Measurements from ENCODE around the gene ATP5ME. TPM values are rescaled to one million over a fixed set of nuclear protein-coding genes. Genes with fewer than 3 reads are reported as not detected.

The ATP5ME gene
- total RNA-seq, 2 experiments from 2014 or later, result 109 to 126 TPM

DNA sequence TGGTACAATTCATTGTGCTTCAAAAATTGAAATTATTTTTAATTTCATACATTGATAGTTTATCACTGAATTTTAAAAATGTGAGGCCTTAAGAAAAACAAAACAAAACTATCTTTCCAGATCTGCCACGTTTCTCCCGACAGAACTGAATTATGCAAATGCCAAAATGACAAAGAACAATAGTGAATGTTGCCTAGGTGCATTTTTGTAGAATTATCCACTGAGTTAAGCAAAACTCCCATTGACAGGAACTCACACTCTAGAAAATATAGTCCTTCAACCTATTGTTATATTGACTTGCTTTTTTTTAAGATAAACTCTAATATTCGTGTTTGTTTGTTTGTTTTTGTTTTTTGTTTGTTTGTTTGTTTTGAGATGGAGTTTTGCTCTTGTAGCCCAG is 38.0 kb upstream of the ATP5ME start:
- Mint-ChIP-seq H3K27ac (no peak overlapping the region), H3K9me3 (no peaks in the 10 kb centered on the region), H3K27me3 (no peaks in the 10 kb centered on the region), H3K36me3 (ENCODE audit: low read depth) (no peaks in the 10 kb centered on the region), H3K4me1 (ENCODE audit: low read depth) (peaks cover 32% of the 10 kb centered on the region), H3K4me3 (no peak overlapping the region)
- H3K36me3 ChIP-seq (ENCODE audit: insufficient read depth, low read length), result peaks cover 17% of the 10 kb centered on the region
- no peak for DNase-seq
- POLR2A ChIA-PET, result no interaction called here
- no peak for ATAC-seq (ENCODE audit: poor library complexity)
- TF ChIP-seq, protein P1, sequence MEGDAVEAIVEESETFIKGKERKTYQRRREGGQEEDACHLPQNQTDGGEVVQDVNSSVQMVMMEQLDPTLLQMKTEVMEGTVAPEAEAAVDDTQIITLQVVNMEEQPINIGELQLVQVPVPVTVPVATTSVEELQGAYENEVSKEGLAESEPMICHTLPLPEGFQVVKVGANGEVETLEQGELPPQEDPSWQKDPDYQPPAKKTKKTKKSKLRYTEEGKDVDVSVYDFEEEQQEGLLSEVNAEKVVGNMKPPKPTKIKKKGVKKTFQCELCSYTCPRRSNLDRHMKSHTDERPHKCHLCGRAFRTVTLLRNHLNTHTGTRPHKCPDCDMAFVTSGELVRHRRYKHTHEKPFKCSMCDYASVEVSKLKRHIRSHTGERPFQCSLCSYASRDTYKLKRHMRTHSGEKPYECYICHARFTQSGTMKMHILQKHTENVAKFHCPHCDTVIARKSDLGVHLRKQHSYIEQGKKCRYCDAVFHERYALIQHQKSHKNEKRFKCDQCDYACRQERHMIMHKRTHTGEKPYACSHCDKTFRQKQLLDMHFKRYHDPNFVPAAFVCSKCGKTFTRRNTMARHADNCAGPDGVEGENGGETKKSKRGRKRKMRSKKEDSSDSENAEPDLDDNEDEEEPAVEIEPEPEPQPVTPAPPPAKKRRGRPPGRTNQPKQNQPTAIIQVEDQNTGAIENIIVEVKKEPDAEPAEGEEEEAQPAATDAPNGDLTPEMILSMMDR (IDR thresholded peaks at IDR 0.05), result no peak
- CTCF ChIA-PET, result no interaction called here
- H3K27ac ChIP-seq (ENCODE audit: low read depth in 1 of 2, low read length in 2 of 2), result no peak overlapping the region
- H3K27me3 ChIP-seq (ENCODE audit: control insufficient read depth in 1 of 2, insufficient read depth in 2 of 2, low read length in 2 of 2), result no peaks in the 10 kb centered on the region
- intact Hi-C loops (cut with DNase I, micrococcal nuclease), result no loop called here
- no peaks in the 10 kb centered on the region for H3K9me3 ChIP-seq (ENCODE audit: control insufficient read depth in 1 of 2, insufficient read depth in 1 of 2, low read length in 2 of 2)
- H3K4me1 ChIP-seq (ENCODE audit: insufficient read depth, low read length), result peaks cover 25% of the 10 kb centered on the region
- no peak overlapping the region for H3K4me3 ChIP-seq (ENCODE audit: low read length)

DNA sequence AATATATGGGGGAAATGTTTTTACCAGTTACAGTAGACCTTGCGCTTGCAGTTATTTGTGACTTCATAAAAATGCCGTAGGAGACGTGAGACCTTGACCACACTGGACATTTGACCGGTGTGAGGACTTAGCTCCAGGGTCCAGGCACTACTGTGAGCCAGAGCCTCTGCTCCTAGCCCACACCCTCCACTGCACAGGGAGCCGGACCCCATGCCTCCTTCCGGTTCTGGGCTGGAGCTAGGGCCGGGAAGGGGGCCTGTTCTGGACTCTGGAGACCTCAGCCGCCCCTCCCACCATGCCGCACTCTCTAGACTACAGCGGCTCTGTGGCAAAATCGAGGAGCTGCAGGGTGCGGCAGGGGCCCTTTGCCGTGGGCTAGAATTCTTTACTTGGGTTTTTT is 36.8 kb upstream of the ATP5ME start:
- CTCF ChIA-PET, result no interaction called here
- Mint-ChIP-seq H3K9me3 (no peaks in the 10 kb centered on the region), H3K27ac (no peak overlapping the region), H3K36me3 (ENCODE audit: low read depth) (no peaks in the 10 kb centered on the region), H3K4me1 (ENCODE audit: low read depth) (peaks cover 32% of the 10 kb centered on the region), H3K4me3 (no peak overlapping the region), H3K27me3 (no peaks in the 10 kb centered on the region)
- no peaks in the 10 kb centered on the region for H3K27me3 ChIP-seq (ENCODE audit: control insufficient read depth in 1 of 2, insufficient read depth in 2 of 2, low read length in 2 of 2)
- no peak for ATAC-seq (ENCODE audit: poor library complexity)
- POLR2A ChIA-PET, result no interaction called here
- peaks cover 17% of the 10 kb centered on the region for H3K36me3 ChIP-seq (ENCODE audit: insufficient read depth, low read length)
- peaks cover 36% of the 10 kb centered on the region for H3K4me1 ChIP-seq (ENCODE audit: insufficient read depth, low read length)
- no peaks in the 10 kb centered on the region for H3K9me3 ChIP-seq (ENCODE audit: control insufficient read depth in 1 of 2, insufficient read depth in 1 of 2, low read length in 2 of 2)
- no peak overlapping the region for H3K27ac ChIP-seq (ENCODE audit: low read depth in 1 of 2, low read length in 2 of 2)
- DNase-seq, result peak in 1 of 14 experiments; percentile 13
- no peak overlapping the region for H3K4me3 ChIP-seq (ENCODE audit: low read length)
- intact Hi-C loops (cut with DNase I, micrococcal nuclease), result no loop called here
- TF ChIP-seq, protein P1 (IDR thresholded peaks at IDR 0.05), result no peak

DNA sequence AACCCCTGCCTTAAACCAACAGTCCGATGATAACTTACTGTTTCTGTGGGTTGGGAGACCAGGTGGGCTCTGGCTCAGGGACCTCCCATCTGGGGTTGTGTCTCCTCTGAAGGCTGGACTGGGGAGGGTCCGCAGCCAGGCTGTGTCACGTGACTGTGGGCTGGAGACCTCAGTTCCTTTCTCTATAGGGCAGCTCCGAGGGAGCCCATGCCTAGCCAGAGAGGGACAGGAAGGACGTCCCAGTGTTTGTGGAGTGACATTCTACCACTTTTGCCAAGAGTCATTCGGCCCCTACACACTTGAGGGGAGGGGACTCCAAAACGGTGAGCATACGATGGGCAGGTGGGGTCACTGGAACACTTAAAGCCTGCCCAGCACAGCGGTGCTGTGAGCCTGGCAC is 36.0 kb upstream of the ATP5ME start:
- no peaks in the 10 kb centered on the region for H3K9me3 Mint-ChIP-seq
- H3K9me3 ChIP-seq (ENCODE audit: control insufficient read depth in 1 of 2, insufficient read depth in 1 of 2, low read length in 2 of 2), result no peaks in the 10 kb centered on the region
- CTCF ChIA-PET, result interaction anchor here (0.8 kb wide), 1 partner anchor 33 kb away, joined by 3 read pairs; no protein-coding TSS in a partner anchor
- peaks cover 17% of the 10 kb centered on the region for H3K36me3 ChIP-seq (ENCODE audit: insufficient read depth, low read length)
- peaks cover 37% of the 10 kb centered on the region for H3K4me1 Mint-ChIP-seq (ENCODE audit: low read depth)
- peak overlapping the region; percentile 36 for H3K27ac Mint-ChIP-seq
- TF ChIP-seq, protein P1 (IDR thresholded peaks at IDR 0.05), result no peak
- H3K36me3 Mint-ChIP-seq (ENCODE audit: low read depth), result no peaks in the 10 kb centered on the region
- H3K27me3 ChIP-seq (ENCODE audit: control insufficient read depth in 1 of 2, insufficient read depth in 2 of 2, low read length in 2 of 2), result no peaks in the 10 kb centered on the region
- H3K4me3 ChIP-seq (ENCODE audit: low read length), result no peak overlapping the region
- no peaks in the 10 kb centered on the region for H3K27me3 Mint-ChIP-seq
- peaks cover 39% of the 10 kb centered on the region for H3K4me1 ChIP-seq (ENCODE audit: insufficient read depth, low read length)
- peak overlapping the region; percentile 69 for H3K4me3 Mint-ChIP-seq
- POLR2A ChIA-PET, result interaction anchor here (1.1 kb wide), 1 partner anchor 36 kb away, joined by 3 read pairs; the partner anchor contains the start of genes ATP5ME and MYL5
- DNase-seq (peak in 1 of 14 experiments; percentile 9), ATAC-seq (ENCODE audit: poor library complexity) (no peak)
- intact Hi-C loops (cut with DNase I, micrococcal nuclease), result no loop called here
- H3K27ac ChIP-seq (ENCODE audit: low read depth in 1 of 2, low read length in 2 of 2), result no peak overlapping the region
